Left hindlimb (tissue), 1 donor: ENCODE results near the gene PRUNE2.
"Not testable (repeated sequence)": the region's sequence is repeated elsewhere in the genome, so short reads cannot be mapped to it uniquely, and the experiment has no call there.

Experiments
- DNase-seq: peaks from one replicate; pipeline ENCODE4 v3.0.0-alpha.2; 2018

The PRUNE2 gene

DNA sequence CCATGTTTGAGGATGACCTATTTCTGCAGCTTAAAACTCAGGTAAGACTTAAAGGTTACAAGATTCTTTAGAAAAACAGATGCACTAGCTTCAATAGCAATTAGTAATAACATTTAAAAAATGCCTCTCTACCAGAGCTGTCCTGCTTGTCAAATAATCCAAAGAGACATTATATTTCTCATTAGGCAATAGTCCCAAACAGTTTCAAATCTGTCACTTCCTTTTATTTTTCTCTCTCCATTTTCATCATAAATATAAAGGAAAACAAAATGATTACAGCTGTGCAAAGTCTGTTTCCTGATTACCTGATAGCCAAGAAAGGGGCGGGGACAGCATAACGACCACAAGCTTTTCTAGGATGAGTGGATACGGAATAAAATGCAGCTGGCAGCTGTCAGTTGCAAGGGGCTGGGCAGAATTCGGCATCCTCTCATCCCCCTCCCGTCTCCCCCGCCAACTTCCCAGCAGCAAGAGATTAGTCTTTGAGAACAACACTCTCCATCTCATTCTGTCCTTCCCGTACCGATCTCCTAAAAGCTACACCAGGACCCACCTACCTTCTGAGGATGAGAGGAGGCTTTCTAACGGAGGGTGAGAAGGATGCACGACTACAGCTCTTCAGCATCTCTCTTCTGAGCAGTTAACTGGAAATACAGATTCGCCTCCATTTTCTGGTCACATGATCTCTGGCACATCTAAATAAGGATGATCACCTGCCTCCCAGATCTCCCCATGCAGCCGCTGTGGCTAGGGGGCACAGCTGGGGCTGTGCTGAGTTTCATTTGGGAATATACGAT lies 214.2 kb downstream of the PRUNE2 start:
- DNase-seq = no peak

DNA sequence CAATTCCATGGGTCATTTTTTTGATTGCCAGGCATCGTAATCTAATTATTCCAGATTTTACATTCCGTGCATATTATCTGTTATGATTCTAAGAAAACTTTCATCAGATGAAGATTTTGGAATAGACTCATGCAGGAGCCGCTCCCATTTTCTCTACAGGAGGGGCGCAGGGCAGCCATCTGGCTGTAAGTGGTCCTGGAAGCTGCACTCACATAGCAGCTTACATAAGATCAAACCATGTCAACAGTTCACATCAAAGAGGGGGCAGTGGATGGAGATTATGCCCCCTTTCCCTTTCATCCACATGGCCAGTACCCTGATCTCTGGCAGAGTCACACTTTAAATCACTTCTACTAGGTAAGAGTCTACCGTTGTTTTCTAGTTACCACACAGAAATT lies 214.9 kb downstream of the PRUNE2 start:
- DNase-seq = no peak

DNA sequence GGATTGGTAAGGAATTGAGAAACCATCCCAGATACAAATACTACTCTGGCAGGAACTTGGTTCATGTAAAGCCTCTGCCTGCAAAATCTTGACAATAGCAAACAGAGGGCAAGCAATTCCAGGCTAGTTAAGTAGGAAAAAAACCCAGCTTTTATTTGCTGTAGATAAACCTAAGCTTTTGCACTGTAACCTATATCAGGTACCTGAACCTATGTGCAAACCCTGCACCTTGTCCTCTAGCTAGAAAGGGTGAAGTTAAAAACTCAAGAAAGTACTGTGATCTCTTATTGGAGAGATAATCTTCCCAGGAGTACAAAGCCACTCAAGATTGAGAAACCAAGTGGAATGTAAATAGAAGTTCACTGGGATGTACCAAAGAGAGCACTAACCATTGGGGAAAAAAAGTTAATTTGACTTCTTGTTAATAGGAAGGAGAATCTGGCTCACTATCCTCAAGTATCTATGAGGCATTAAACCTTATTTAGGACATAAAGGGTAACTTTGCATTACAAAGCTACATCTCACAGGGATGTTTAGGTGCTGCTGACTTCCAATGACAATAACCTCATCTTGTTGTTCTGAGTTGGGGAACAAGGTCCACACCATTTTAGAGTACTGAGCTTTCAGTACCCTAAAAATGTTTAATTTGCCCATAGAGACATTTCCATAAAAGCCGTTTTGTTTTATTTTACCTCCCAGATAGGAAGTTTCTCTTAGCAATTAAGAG lies 215.5 kb downstream of the PRUNE2 start:
- no peak for DNase-seq

DNA sequence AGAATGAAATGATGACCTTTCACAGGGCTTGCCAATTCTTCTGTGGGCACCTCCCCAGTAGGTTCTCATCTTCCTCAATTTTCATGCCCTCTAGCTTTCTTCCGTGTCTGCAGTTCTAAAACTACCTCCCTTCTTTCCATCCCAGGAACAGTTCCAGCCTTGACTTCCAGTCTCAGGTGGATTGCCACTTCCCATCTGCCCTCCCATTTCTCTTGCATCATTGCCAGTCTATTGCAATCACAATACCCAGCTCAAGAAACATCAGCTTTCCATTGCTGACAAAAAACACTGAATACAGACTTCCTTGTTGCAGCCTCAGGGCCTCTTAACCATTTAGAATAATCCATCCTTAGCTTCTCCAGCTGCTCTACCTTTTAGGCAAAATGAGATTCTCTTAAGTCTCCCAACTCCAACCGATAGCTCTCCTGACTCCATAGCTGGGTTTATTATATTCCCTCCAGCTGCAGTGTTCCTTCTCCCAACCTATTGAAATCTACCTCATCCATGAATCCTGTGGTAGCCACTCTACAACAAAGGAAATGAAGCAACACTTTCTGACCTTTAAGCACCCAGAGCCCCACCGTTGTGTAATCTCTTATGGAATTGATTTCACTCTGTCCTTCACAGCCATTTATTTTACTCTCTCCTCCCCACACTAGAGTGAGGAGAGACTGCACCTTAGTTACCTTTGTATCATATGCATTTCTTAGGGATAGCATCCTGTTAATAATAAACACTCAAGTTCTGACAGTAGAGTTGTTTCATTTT lies 217.3 kb downstream of the PRUNE2 start:
- DNase-seq = no peak

DNA sequence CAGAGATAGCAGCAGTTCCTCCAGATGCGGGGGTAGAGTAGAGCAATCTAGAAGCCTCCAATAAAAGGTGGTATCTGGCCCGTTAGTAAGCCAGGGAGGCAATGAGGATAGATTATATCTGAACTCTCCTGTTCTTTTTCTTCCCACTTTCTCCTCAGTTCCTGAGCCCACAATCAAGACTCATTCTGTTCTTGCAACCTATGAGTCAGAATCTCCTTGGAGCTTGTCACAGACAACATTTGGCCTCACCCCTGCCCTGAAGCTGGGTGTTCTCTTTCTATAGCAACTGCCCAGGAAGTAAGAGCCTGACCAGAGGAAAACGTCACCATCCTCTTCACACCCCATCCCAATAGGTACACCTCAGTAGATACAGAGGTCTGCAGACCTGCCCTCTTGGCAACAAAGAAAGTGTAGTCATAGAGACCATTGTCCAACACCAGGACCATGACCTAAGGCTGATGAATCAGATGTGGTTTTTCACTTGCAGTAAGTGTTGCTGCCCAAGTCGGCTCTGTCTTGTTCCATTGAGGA lies 218.0 kb downstream of the PRUNE2 start:
- no peak for DNase-seq

DNA sequence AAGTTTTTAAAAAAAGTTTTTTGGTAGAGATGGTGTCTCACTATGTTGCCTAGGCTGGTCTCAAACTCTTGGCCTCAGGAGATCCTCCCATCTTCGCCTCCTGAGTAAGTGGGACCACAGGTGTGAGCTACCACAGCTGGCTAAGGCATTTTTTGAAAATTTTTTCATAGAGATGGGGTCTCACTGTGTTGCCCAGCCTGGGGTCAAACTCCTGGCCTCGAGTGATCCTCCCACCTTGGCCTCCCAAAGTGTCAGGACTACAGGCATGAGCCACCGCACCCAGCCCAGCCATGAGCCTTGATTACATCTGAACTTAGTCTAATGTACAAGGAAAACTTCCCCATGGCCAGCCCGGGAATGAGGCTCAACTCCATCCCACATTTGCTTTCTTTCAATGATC lies 219.2 kb downstream of the PRUNE2 start:
- no peak for DNase-seq

DNA sequence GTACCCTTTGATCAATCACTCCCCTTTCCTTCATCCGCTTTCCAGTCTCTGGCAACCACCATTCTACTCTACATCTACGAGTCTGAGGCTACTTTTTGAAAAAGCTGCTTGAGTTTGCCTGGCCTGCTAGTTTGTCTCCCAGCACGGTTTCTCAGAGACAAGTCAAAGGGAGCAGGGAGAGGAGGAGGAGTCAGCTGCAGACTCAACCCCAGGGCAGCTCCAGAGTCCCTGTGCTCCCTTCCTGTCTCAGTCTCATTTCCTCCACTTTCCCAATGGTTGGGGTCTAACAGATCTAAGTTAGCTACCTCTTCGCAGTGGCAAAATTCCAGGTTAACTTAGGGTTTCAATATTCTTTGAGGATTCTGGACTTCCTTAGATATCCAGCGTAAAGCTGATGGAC lies 221.7 kb downstream of the PRUNE2 start:
- no peak for DNase-seq

DNA sequence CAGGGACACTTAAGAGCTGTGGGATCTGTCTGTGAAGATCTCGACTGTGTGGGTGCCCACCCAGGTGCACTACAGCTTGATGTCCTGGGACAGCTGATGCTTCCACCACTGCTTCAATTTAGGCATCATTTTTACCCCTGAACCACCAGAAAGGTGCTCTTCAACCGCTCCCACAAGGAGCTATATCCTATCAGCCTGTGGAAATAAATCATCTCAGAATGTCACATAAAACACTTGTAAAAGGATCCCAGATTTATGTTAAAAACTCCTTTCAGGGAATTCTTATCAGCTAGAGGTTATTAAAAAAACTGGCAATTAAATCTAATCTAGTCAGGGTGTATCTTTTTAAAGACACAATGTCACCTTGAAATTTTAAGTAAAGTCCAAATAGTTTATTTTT lies 224.4 kb downstream of the PRUNE2 start:
- no peak for DNase-seq

DNA sequence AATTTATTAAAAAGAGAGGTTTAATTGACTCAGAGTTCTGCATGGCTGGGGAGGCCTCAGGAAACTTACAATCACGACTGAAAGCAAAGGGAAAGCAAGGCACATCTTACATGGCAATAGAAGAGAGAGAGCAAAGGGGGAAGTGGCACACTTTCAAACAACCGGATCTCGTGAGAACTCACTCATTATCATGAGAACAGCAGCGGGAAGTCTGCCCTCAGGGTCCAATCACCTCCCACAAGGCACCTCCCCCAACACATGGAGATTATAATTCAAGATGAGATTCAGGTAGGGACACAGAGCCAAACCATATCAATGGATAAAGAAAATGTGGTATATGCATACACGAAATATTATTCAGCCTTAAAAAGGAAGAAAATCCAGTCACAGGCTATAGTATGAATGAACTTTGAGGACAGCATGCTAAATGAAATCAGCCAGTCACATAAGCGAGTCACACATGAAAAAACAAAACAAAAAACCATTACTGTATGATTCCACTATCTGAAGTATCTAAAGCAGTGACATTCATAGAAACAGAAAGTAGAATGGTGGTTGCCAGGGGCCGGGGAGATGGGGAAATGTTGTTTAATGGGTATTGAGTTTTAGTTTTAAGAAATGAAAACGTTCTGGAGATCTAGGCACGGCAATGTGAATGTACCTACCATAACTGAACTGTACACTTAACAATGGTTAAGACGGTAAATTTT lies 225.0 kb downstream of the PRUNE2 start:
- no peak for DNase-seq

DNA sequence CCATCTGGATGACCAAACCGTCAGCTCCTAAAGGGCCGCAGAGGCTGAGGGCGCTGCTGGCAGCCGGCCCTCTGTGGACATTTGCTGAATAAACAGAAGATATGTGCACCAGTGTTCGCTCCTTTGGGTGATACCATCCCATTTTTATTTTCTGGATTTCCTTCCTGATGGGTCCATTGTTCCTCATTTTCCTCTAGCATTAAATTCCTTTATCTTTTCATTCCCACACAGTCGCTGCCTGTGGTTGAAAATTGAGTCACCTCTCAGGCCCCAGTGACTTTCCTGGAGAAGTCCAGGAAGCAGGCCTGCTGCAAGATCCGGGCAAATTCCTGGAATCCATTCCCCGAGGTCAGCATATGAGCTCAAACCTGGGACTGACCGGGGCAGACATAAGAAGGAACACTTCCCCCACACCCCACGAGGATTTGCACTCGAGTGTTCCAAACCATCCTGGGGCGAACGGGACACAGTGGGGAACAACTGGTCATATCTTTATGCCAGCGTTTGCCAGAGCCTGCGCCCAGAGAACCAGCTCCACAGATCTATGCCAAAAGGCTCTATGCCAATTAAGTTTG lies 228.3 kb downstream of the PRUNE2 start:
- DNase-seq = no peak

DNA sequence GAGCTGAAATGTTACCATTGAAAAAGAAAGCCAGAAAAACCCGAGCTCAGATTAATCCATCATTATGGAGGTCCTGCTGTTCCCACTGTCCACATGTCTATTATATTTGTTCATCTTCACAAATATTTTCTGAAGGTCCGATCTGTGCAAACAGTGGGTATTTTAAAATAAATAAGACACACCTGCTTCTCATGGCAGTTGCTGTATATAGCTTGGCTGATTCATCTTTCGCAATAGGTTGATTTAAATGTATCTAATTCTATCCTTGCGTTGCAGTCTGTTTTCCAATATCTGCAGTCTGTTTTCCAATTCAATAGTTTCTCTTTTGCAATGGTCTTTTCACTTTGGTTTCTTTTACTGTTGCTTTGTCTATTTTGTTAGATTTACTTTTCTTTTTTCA lies 229.1 kb downstream of the PRUNE2 start:
- no peak for DNase-seq

DNA sequence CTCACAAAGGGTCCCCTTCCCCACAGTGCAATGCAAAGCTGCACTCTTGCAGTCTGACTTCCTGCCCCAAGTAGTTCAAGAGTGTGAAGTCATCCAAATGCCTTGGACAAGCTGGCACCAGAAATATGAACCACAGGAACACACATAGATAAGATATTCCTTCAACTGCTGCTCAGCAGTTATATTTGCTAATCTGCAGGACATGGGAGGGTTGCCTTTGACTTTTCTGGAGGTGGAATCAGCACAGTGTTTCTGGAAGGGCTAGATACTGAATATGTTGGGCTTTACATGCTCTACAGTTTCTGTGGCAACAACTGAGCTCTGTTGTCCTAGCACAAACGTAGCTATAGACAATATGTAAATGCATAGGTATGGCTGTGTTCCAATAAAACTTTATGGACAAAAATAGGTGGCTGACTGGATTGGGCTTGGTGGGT lies 238.4 kb downstream of the PRUNE2 start:
- DNase-seq = no peak

DNA sequence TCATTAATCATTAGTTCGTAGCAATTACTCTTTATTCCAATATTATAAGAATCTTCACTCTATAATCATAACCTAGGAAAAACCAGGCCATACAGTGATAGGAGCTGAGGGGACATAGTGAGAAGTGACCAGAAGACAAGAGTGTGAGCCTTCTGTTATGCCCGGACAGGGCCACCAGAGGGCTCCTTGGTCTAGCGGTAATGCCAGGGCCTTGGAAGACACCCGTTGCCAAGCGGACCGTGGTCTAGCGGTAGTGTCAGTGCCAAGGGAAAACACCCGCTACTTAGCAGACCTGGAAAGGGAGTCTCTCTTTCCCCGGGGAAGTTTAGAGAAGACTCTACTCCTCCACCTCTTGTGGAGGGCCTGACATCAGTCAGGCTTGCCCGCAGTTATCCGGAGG lies 239.9 kb downstream of the PRUNE2 start:
- DNase-seq = not testable (repeated sequence)

DNA sequence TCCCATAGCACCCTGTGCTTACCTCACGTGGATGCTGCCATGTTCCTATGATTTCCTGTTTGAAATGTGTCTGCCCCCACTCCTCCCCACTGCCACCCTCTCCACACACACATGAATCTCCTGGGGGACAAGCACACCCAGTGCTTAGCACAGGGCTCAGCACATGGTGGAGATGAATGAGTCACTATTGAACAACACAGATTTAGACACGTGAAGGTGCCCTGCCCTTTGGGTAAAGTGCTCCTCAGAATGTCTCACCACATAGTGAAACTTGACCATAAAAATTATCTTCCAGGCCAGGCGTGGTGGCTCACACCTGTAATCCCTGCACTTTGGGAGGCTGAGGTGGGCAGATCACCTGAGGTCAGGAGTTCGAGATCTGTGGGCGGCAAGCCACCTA lies 240.5 kb downstream of the PRUNE2 start:
- DNase-seq = no peak

DNA sequence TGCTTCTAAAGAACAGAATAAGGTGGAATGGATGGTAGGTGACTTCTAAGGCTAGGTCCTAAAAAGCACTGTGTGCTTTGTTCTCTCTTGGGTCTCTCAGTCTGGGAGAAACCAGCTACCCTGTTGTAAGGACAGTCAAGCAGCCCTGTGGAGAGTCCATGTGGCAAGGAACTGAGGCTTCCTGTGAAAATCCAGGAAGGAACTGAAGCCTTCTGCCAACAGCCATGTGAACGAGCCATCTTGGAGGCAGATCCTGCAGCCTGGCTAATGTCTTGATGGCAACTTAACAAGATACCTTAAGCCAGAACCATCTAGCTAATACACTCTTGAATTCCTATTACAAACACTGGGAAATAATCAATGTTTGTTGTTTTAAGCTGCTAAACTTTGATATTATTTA lies 241.8 kb downstream of the PRUNE2 start:
- DNase-seq = no peak

DNA sequence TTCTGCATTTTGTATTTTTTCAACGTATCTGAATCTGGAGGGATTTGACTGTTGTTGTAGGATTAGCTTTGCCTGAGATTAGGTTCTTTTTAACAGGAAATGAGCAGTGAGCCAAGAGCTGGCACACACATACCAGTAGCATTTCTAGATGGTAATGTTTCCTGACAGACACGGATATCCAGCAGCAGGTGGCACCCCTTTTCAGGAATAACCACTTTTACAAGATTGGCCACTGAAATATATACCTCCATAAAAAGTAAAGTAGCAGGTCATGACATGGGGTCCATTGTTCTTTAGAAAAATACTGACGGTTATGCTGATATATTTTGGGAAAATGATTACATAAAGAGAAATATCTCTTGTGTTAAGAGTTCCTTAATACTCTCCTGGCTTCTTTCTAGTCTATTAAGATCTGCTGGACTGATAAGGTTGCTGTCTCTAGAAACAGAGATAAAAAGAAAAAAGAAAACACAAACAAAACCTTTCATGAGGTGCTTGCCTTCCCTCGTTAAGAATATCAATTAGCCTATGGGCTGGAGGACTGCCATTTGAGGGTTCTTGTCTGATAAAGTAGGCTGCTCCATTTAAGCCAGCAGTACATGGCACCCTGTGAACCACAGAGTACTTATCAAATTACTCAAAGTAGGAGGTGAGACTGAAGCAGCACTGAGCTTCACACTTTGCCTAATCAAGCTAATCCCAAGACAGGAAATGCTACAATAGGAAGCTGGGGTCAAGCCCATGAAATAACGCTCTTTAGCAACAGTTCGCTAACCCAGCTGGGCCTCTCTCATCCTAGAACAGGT lies 243.2 kb downstream of the PRUNE2 start:
- DNase-seq = no peak

DNA sequence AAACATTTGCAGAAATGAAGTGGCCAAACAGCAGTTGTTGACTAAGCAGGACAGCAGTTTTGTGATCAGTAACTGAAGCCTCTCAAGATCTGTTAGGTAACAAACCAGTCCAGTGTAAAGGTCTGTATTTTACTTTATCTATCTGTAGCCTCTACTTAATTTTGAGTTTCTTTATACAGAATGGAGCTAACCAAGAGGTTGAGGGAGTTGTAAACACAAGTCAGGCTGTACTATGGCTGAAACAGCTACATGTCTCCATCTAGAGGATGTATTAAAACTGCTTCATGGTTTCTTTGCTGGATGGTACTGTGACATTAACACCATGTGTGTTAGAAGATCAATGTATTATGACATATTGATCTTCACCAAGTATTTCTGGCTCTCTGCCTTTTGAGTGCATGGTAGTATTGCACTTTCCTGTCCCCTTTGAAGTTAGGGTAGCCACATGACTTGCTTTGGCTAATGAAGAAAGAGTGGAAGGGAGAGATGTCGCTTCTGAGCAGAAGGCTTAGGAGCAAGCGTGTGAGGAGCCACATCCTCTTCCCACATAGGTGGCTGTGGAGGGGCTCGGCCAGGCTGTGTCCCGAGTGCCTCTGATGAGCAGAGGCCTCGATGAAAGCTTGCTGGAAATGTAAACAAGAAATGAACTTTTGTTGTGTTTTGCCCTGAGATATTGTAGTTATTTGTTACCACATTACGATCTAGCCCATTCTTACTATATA lies 247.2 kb downstream of the PRUNE2 start:
- DNase-seq = no peak

DNA sequence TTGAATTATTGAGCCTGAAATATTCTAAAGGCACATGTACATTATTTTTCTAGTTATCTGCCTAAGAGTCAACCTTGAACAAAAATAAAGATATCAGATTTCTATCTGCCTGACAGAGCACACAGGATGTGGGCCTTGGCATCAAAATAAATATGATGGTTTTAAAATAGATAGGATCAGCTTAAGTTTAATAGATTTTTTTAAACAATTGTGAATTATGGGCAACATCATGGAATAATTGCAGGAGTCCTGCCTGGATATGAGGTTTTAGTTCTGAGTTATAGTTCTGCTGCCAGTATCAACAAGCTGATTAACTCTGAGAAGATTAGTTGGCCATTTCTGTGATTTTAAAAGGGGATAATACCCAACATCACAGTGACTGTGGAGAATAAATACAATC lies 248.6 kb downstream of the PRUNE2 start:
- no peak for DNase-seq

DNA sequence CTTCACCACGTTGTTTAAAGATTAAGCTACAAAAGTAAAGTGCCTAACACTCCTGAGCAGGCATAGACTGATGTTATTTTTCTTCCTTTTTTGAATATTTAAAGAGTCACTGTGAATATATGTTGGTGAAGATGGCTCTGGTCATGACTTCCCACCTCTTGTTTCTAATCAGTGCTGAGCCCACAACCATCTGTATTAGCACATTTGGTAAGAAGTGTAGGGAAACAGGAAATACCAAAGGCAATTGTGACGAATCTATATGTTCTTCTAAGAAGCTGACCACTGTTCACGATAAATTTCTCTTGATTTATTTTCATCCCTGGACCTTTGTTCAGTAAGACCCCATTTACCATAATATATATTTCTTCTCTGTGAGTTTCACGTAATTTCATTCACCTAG lies 249.9 kb downstream of the PRUNE2 start:
- no peak for DNase-seq

DNA sequence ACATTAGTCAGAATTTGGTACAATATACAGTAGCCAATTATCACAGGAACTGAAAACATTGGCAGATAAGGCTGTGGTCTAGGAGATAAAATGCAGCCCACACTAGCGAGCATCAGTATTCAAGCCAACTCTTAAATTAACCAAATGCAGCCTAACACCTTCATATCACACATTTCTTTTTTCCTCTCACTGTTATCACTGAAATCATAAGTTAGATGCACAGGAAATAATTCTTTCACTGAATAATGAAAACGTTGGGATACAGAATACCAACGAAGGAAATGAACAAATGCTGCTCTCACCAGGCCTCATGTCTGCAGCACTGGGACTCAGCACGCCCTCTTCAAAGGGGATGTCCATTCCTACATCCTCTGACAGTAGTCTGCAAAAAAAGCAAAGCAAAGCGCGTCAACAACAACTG lies 250.8 kb downstream of the PRUNE2 start:
- DNase-seq = no peak

DNA sequence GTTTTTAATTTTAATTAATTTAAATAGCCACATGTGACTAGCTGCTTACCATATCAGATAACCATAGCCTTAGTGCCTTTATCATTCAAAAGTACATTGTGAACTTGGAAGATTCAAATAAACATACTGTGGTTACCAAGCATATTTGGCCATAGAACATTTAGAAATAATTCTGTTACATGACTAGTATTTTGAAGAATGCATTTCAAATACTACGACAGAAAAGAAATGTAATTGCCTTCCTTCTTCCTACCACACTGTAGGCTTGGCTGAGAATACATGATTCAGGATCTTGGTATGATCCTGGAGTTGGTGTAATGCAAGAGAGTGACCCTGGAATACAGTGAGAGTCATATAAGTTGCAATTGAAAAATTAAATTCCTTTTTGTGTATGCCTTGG lies 251.3 kb downstream of the PRUNE2 start:
- DNase-seq = no peak
